Left cardiac atrium (tissue), 4 donors: ENCODE data around the gene ELAVL3. TPM values are rescaled to one million over a fixed set of nuclear protein-coding genes. Genes with fewer than 3 reads are reported as not detected.
"Not testable (repeated sequence)": the region's sequence is repeated elsewhere in the genome, so short reads cannot be mapped to it uniquely, and the experiment has no call there.

ENCODE experiments used
- ATAC-seq, 2 donors: fragments of 200-7000 bp; cut with Tn5 transposase; one replicate each; pipeline ENCODE4 v1.9.1; 2020; ENCODE audit warnings: mild to moderate bottlenecking in 2 of 2, moderate library complexity in 2 of 2
- DNase-seq: peaks from one replicate; pipeline ENCODE4 v3.0.0-alpha.2; 2020
- intact Hi-C, 2 donors: fragments of 100-400 bp; cut with DNase I; formaldehyde crosslinking; loops; one replicate each; pipeline versions ENCODE4 v1.14.1 to v1.15.1; 2022 to 2023
- total RNA-seq, 2 donors: library from RNA; stranded (reverse); fragmentation: NEBNext Ultra II Directional; extraction: Animal tissue kit (Norgen Biotek cat#: 25700); gene quantifications; one replicate each; pipeline ENCODE4 v1.2.1, GENCODE V29; 2021
- donor health status: DM: no; HTN: yes; CAD: no.
- donor health status: DM: no; HTN: yes; CAD: no; lungs with severe emphysema.
- donor health status: DM: yes; HTN: yes; CAD: no.
- donor health status: Dilated cardiomyopathy.

ELAVL3 gene
- total RNA-seq, 2 donors from 2014 or later: 0.24 to 0.50 TPM

DNA sequence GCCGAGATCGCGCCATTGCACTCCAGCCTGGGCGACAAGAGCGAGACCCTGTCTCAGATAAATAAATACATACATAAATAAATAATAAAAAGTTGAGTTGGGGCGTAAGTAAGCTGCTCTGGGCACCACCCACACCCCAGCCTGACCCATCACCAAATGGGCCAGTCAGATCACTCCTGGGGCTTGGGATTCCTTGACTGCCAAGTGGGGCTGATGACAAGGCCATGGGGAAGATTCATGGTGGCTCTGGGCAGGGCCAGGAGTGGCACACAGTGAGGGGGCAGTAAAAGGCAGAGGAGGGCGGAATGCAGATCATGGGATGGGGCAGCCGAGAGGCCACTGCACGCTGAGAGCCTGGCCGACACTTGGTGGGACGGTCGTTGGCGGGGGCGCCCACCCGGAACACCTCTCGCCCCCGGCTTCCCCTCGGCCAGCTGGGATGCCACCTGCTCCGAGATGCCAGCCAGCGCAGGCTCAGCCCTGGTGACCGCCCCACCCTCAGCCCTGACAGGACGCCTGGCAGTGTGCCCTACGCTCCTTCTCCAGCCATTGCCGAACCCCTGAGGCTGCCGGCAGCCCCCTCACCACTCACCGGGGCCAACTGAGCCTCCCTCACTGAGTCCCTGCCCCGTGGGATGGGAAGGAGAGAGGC, 13.9 kb upstream of the ELAVL3 start:
- ATAC-seq (no peak), DNase-seq (no peak)
- intact Hi-C loops: no loop called here

DNA sequence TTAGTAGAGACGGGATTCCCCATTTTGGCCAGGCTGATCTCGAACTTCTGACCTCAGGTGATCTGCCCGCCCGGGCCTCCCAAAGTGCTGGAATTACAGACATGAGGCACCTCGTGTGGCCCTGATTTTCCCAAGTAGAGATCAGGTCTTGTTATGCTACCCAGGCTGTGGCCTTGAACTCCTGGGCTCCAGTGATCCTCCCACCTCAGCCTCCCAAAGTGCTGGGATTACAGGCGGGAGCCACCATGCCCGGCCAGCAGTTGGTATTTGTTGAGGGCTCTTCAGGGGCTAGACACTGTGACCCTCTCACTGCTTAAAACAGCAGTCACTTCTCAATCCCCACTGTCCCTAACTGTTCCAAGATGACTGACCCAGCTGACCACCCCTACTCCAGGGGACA, 8.5 kb upstream of the ELAVL3 start:
- no peak for DNase-seq
- intact Hi-C loops: loop anchor here in 1 of 2 donors (10.0 kb wide), 1 partner anchor 195 kb away; the partner anchor contains the start of gene TSPAN16

DNA sequence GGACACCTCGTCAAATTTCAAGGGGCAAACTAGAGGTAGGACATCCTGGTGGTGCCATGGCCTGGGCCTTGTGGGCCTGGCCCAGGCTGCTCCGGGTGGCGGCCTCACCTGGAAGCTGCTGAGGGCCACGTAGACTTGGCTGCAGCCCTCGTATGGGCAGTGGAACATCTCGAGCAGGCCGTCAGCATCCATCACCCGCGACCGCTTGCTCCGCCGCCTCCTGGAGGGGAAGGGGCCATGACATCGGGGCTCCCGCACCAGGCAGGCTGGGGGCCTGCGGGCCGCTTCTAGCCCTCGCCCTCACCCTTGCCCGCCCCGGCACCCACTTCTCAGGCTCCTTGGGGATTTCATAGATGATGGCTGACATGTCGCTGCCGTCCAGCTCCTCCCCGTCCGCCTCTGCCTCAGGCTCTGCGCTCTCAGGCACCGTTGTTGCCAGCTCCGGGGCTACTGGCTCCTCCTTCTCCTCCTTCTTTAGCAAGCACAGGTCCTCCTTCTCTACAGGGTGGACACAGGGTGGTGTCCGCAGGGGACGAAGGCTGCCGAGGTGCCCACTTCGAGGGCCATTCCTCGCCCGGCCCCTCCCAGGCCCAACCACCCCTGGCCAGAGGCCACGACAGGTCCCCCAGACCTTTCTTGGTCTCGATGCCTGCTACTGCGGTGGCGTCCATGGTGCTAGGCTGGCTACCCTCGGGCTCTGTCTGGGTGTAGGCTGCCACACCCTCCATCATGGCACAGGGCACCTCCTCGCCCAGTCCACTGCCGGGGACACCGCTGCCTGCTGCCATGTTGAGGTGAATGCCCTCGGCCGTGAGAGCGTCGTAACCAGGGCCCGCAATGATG, 6.0 kb upstream of the ELAVL3 start:
- intact Hi-C loops: loop anchor here in 1 of 2 donors (10.0 kb wide), 1 partner anchor 192 kb away; the partner anchor contains the start of gene TSPAN16
- no peak for DNase-seq

More for the DNA sequence above, 8.5 kb upstream of the ELAVL3 start:
- no peak for ATAC-seq

GRCh38 chr19:11485245-11485837, 4.5 kb upstream of the ELAVL3 start:
- intact Hi-C loops: loop anchor here in 1 of 2 donors (10.0 kb wide), 1 partner anchor 191 kb away; the partner anchor contains the start of gene TSPAN16
- ATAC-seq: no peak

More for the DNA sequence above, 6.0 kb upstream of the ELAVL3 start:
- ATAC-seq: no peak

DNA sequence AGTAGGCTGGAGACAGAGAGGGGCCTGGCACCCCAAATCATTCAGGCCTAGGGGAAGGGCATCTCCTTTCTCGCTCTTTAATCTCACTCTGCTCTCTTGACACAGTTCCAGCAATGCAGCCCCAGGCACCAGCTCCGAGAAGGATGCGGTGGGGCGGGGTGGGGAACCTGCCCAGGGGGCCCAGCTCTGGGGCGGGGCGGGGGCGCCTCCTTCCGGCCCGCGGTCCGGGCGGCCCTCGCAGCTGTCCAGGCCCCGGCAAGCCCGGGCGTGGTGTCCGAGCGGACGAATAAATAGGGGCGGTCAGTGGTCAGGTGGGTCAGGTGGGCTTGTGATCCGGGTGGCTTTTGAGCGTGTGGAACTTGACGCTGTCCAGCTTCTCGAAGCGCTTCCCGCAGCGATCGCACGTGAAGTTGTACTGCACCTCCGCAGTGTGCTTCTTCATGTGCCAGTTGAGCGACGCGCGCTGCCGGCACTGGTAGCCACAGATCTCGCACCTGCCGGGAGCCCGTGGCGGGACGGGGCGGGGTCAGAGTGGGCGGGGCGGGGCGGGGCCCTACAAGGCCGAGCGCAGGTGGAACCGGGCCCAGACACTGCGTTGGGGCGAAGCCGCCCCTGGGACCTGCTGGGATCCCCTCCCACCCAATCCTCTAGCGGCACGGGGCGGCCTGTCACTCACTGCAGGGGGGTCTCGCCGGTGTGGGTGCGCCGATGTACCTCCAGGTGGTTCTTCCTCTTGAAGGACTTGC, 2.7 kb upstream of the ELAVL3 start:
- intact Hi-C loops: loop anchor here in 1 of 2 donors (10.0 kb wide), 1 partner anchor 189 kb away; the partner anchor contains the start of gene TSPAN16
- ATAC-seq (no peak), DNase-seq (no peak)

More at GRCh38 chr19:11485245-11485837, 4.5 kb upstream of the ELAVL3 start:
- no peak for DNase-seq

GRCh38 chr19:11482384-11483050, 1.7 kb upstream of the ELAVL3 start:
- DNase-seq (peak; percentile 90), ATAC-seq (peak; percentile 89 to 93)
- intact Hi-C loops: loop anchor here in 1 of 2 donors (10.0 kb wide), 1 partner anchor 188 kb away; the partner anchor contains the start of gene TSPAN16

GRCh38 chr19:11481534-11482383, 913 bp upstream of the ELAVL3 start:
- DNase-seq (peak; percentile 84), ATAC-seq (peak; percentile 63 to 80)
- intact Hi-C loops: loop anchor here in 1 of 2 donors (10.0 kb wide), 1 partner anchor 187 kb away; the partner anchor contains the start of gene TSPAN16

- ATAC-seq (no peak), DNase-seq (no peak)
- intact Hi-C loops: loop anchor here in 1 of 2 donors (10.0 kb wide), 1 partner anchor 185 kb away; the partner anchor contains the start of gene TSPAN16
Measured at GRCh38 chr19:11479898-11480714, 740 bp downstream of the ELAVL3 start.

DNA sequence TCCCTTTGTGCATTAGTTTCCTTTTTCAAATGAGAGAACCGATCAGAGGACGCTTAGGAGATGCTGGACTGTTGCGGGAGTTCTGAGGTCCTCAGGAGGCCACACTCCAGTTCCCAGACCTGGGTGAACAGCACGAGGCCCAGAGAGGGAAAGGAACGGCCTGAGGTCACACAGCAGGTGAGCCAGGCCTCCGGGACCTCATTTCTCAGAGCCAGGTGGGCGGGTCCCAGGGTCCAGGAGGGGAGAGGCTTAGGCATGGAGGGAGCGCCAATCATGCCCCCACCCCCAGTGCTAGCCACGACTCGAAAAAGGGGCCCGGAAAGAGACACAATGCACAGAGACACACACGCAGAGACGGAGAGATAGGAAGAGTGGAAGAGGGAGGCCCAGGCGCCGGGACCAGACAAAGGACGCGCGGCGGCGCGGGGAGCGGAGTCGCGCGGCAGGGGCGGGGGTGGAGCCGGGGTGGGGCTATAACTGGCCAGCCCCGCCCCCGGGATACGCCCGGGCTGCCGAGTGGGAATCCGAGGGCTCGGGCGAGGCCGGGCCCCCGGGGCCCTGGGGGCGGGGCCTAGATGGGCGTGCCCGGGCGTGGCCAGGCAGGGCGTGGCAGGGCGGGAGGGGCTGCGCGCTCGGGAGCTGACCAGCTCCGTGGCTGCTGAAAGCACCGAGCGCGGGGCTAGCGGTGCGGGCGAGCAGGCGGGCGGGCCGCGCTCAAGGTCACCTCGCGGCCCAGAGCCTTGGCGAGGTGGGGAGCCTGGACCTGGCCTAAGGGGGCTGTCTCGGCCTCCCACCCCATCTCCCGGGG, 1.6 kb downstream of the ELAVL3 start:
- ATAC-seq: peak in 1 of 2 donors; percentile 9

GRCh38 chr19:11478167-11479089, 2.4 kb downstream of the ELAVL3 start:
- ATAC-seq (no peak), DNase-seq (no peak)
- intact Hi-C loops: no loop called here

More for the DNA sequence above, 1.6 kb downstream of the ELAVL3 start:
- intact Hi-C loops: no loop called here
- peak; percentile 51 for DNase-seq

DNA sequence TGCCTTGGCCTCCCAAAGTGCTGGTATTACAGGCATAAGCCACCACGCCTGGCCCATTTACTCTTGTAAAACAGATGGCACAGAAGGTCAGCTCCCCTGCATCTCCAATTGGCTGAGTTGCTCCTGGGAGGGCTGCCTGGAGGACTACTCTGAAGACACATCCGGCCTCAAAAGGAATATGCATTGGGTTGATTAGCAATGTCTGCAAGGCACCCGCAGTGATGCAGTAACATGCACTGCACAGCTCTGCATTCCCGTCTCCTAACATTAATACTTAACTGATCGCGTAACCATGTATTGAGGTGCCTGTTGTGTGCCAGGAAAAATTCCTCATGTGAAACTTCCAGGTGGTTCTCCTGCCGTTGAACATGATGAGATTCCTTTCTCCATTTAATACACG, 5.0 kb downstream of the ELAVL3 start:
- DNase-seq (no peak), ATAC-seq (no peak)

DNA sequence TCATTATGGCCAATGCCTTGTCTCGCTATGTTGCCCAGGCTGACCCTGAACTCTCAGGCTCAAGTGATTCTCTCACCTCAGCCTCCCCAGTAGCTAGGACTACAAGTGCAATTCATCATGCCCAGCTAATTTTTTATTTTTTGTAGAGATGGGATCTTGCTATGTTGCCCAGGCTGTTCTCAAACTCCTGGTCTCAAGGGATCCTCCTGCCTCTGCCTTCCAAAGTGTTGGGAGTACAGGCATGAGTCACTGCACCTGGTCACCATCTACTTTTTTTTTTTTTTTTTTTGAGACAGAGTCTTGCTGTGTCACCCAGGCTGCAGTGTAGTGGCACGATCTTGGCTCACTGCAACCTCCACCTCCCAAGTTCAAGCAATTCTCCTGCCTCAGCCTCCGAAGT, 5.5 kb downstream of the ELAVL3 start:
- intact Hi-C loops, DNase-seq, ATAC-seq: not testable (repeated sequence)

More for the DNA sequence above, 5.0 kb downstream of the ELAVL3 start:
- intact Hi-C loops: no loop called here

GRCh38 chr19:11473725-11474124, 7.1 kb downstream of the ELAVL3 start:
- intact Hi-C loops: no loop called here
- ATAC-seq: no peak
- no peak for DNase-seq

GRCh38 chr19:11468266-11468845, 12.5 kb downstream of the ELAVL3 start:
- intact Hi-C loops, ATAC-seq: not testable (repeated sequence)
- DNase-seq: peak; percentile 13
